HepG2 (cell line): ENCODE results near the gene RNLS. TPM values are rescaled to one million over a fixed set of nuclear protein-coding genes. Genes with fewer than 3 reads are reported as not detected.

Experiments
- ATAC-seq: fragments of 200-7000 bp; cut with Tn5 transposase; 3 replicates; pipeline ENCODE4 v1.9.1; 2020; ENCODE audit warnings: mild to moderate bottlenecking, moderate library complexity
- BruUV-seq: library from RNA; stranded (reverse); fragments of 400-500 nt; replicated peaks from 2 replicates; lab custom pipeline; 2021; lab: Mats Ljungman, UMichigan
- CTCF ChIA-PET: fragments of 300-600 bp; formaldehyde crosslinking; extraction: SDS; loops from one replicate; lab custom pipeline; 2021; ENCODE audit warnings: low total read pairs, inconsistent platforms, low intra/inter-chr PET ratio; lab: Yijun Ruan, JAX
- POLR2A ChIA-PET: fragments of 350-600 bp; sonication (Branson Sonifier 250); formaldehyde crosslinking; loops from one replicate; lab custom pipeline; 2020; ENCODE audit warnings: antibody characterized with exemption, inconsistent platforms; lab: Yijun Ruan, JAX
- DNase-seq: peaks from one replicate; pipeline ENCODE4 v3.0.0-alpha.2; 2015; ENCODE audit warnings: low spot score
- FAIRE-seq: peaks from 3 replicates; lab custom pipeline; 2011; peaks lifted over from hg19 to GRCh38; lab: Jason Lieb, UNC
- H2AFZ ChIP-seq: one replicate; pipeline ENCODE4 v1.6.1; 2011; ENCODE audit warnings: low read length, inconsistent platforms
- H3K27ac ChIP-seq: fragments of 300-600 bp; 3 replicates; pipeline ENCODE4 v1.8.0; 2011; ENCODE audit warnings: mixed run types, mild to moderate bottlenecking, mixed read lengths, low read length, inconsistent platforms; ENCODE audit not compliant: insufficient read depth; ENCODE audit errors: extremely low read length
- H3K27me3 ChIP-seq, 2 experiments: fragments of 200-600 bp in 1 of 2; 2 replicates in 1 of 2; 3 replicates in 1 of 2; pipeline versions ENCODE4 v1.6.0 to v1.8.0; 2011; ENCODE audit warnings: low read length in 2 of 2, mild to moderate bottlenecking in 2 of 2, moderate library complexity in 2 of 2, inconsistent platforms in 1 of 2; ENCODE audit not compliant: insufficient read depth in 2 of 2, control insufficient read depth in 1 of 2
- H3K36me3 ChIP-seq, 2 experiments: fragments of 200-600 bp in 1 of 2; replicated peaks in 1 of 2; 2 replicates in 1 of 2; 3 replicates in 1 of 2; pipeline versions ENCODE4 v1.5.1 to v1.8.0; 2011; ENCODE audit warnings: low read length in 2 of 2, inconsistent platforms in 1 of 2; ENCODE audit not compliant: insufficient read depth in 2 of 2, control insufficient read depth in 1 of 2
- H3K4me1 ChIP-seq: 2 replicates; pipeline ENCODE4 v1.5.1; 2012; ENCODE audit warnings: low read length, inconsistent platforms; ENCODE audit not compliant: insufficient read depth
- H3K4me2 ChIP-seq: 2 replicates; pipeline ENCODE4 v1.6.0; 2011; ENCODE audit warnings: low read depth, low read length, inconsistent platforms
- H3K4me3 ChIP-seq, 3 experiments: fragments of 200-600 bp in 1 of 3; sonication (generic), shearing (Covaris generic) in 1 of 3; replicated peaks in 1 of 3; 2 replicates each; pipeline ENCODE4 v1.5.1; 2011 to 2016; ENCODE audit warnings: low read length in 3 of 3, inconsistent platforms in 2 of 3, low read depth in 2 of 3, mild to moderate bottlenecking in 2 of 3, control low read depth in 1 of 3, mixed read lengths in 1 of 3; ENCODE audit not compliant: insufficient read depth in 1 of 3
- H3K79me2 ChIP-seq: one replicate; pipeline ENCODE4 v1.6.1; 2011; ENCODE audit warnings: low read length, inconsistent platforms; ENCODE audit not compliant: insufficient read depth
- H3K9ac ChIP-seq: 2 replicates; pipeline ENCODE4 v1.6.0; 2011; ENCODE audit warnings: mild to moderate bottlenecking, low read depth, low read length, inconsistent platforms; ENCODE audit not compliant: insufficient read depth
- H3K9me3 ChIP-seq: 2 replicates; pipeline ENCODE4 v1.5.1; 2012; ENCODE audit warnings: mild to moderate bottlenecking, low read length
- H4K20me1 ChIP-seq: 2 replicates; pipeline ENCODE4 v1.6.0; 2011; ENCODE audit warnings: inconsistent platforms, mild to moderate bottlenecking, low read length, moderate library complexity; ENCODE audit not compliant: insufficient read depth
- FOSL1 ChIP-seq: sonication (generic); formaldehyde crosslinking; IDR thresholded peaks from 2 replicates; pipeline ENCODE4 v1.9.0; 2021; ENCODE audit warnings: missing genetic modification reagents, borderline replicate concordance
- RBM39 ChIP-seq: fragments of 200-400 bp; formaldehyde crosslinking; IDR thresholded peaks from one replicate; pipeline ENCODE4 v1.6.1; 2018; ENCODE audit warnings: antibody characterized with exemption, mild to moderate bottlenecking, low read depth, low read length; ENCODE audit not compliant: poor library complexity, severe bottlenecking
- SNAPC4 ChIP-seq: sonication (generic); formaldehyde crosslinking; IDR thresholded peaks from 2 replicates; pipeline ENCODE4 v1.4.0; 2020; ENCODE audit warnings: mild to moderate bottlenecking, missing genetic modification reagents
- ZMYM3 ChIP-seq: sonication (generic); formaldehyde crosslinking; IDR thresholded peaks from 2 replicates; pipeline ENCODE4 v1.5.1; 2020; ENCODE audit warnings: mild to moderate bottlenecking, missing genetic modification reagents
- ZNF24 ChIP-seq: fragments of 450-650 bp; IDR thresholded peaks from 2 replicates; pipeline ENCODE4 v1.6.1; 2017; ENCODE audit warnings: antibody characterized with exemption, mild to moderate bottlenecking
- ZNF256 ChIP-seq: sonication (generic); formaldehyde crosslinking; conservative IDR thresholded peaks from 2 replicates; pipeline ENCODE4 v1.4.0; 2020; ENCODE audit warnings: missing genetic modification reagents
- ZNF589 ChIP-seq: sonication (generic); formaldehyde crosslinking; conservative IDR thresholded peaks from 2 replicates; pipeline ENCODE4 v1.8.0; 2022; ENCODE audit warnings: mild to moderate bottlenecking, moderate library complexity, missing genetic modification reagents
- ZNF777 ChIP-seq: sonication (generic); formaldehyde crosslinking; IDR thresholded peaks from 2 replicates; pipeline ENCODE4 v1.4.0; 2020; ENCODE audit warnings: missing genetic modification reagents
- ZNF841 ChIP-seq: sonication (generic); formaldehyde crosslinking; IDR thresholded peaks from 2 replicates; pipeline ENCODE4 v1.8.1; 2023; ENCODE audit warnings: missing genetic modification reagents, borderline replicate concordance
- ZSCAN20 ChIP-seq: sonication (generic); formaldehyde crosslinking; IDR thresholded peaks from 2 replicates; pipeline ENCODE4 v1.4.0; 2020; ENCODE audit warnings: missing genetic modification reagents, mild to moderate bottlenecking, borderline replicate concordance
- WGBS: methylation state at CpG from one replicate; pipeline ENCODE4 v1.1.6; 2017; ENCODE audit warnings: low lambda C conversion rate; 5-methylcytosine and 5-hydroxymethylcytosine counted together
- in situ Hi-C: cut with HindIII; loops from 2 replicates; pipeline ENCODE4 v1.10.0; 2017; ENCODE audit warnings: low pct_unique_long_range_greater_than_20kb; ENCODE audit not compliant: extremely low pct_ligation_motif_present
- intact Hi-C: fragments of 100-400 bp; cut with micrococcal nuclease; formaldehyde crosslinking; loops from one replicate; pipeline ENCODE4 v1.10.0; 2022; ENCODE audit not compliant: unreplicated experiment
- polyA plus RNA-seq, 8 experiments: library from polyadenylated mRNA; depleted of rRNA in 3 of 8; stranded (reverse) in 7 of 8; unstranded in 1 of 8; fragments of >200 nt; fragmentation: Illumina TruSeq in 4 of 8; extraction: Trizol in 4 of 8; gene quantifications; 2 replicates each; pipeline versions ENCODE4 v1.2.1 to v1.2.3, GENCODE V29; 2011 to 2016; ENCODE audit warnings: low read depth in 4 of 8, missing spikeins in 1 of 8, mixed read lengths in 1 of 8; ENCODE audit not compliant: insufficient read depth in 1 of 8
- total RNA-seq, 5 experiments: library from RNA; depleted of rRNA; stranded (reverse); fragments of >200 nt; fragmentation: Illumina TruSeq; extraction: Trizol; gene quantifications; 2 replicates each; pipeline ENCODE4 v1.2.3, GENCODE V29; 2016; ENCODE audit warnings: low read depth in 1 of 5

Gene RNLS
- total and polyA plus RNA-seq, 2 of the 13 experiments (the other 11 are each of a cell fraction or from before 2014, with no cell fraction given) = not detected

GRCh38 chr10:88256886-88257285, 326.2 kb downstream of the RNLS start:
- no peak overlapping the region for H3K27ac ChIP-seq
- no peaks in the 10 kb centered on the region for H4K20me1 ChIP-seq
- in situ Hi-C loops (no loop called here), intact Hi-C loops (no loop called here)
- no peaks in the 10 kb centered on the region for H3K79me2 ChIP-seq
- DNase-seq (no peak), ATAC-seq (no peak), FAIRE-seq (no peak)
- H3K4me1 ChIP-seq = no peaks in the 10 kb centered on the region
- no peak overlapping the region for H3K4me2 ChIP-seq
- H3K4me3 ChIP-seq = no peak overlapping the region
- WGBS = 32% methylated on average over 4 of the region's 4 CpGs
- ChIA-PET POLR2A (no interaction called here), CTCF (no interaction called here)
- H3K9ac ChIP-seq = no peak overlapping the region
- no peaks in the 10 kb centered on the region for H3K9me3 ChIP-seq
- H2AFZ ChIP-seq = no peak overlapping the region
- H3K36me3 ChIP-seq = no peaks in the 10 kb centered on the region
- BruUV-seq = no TSS peak
- TF ChIP-seq ZNF589 (CRISPR knock-in tag) (no peak), FOSL1 (no peak), ZNF256 (no peak), ZNF841 (CRISPR knock-in tag) (no peak), SNAPC4 (no peak), RBM39 (no peak), ZSCAN20 (CRISPR knock-in tag) (no peak), ZNF24 (no peak), ZMYM3 (CRISPR knock-in tag) (no peak), ZNF777 (CRISPR knock-in tag) (no peak)
- H3K27me3 ChIP-seq = peaks cover 0 to 4% of the 10 kb centered on the region in 2 experiments; a peak in 1 of 5 replicates
